GM19035 (cell line): Measurements from ENCODE around the gene DCTN1.

Experiments
- ATAC-seq: cut with Tn5 transposase; IDR thresholded peaks from one replicate; pipeline ENCODE4 v1.9.1; 2021; ENCODE audit not compliant: unreplicated experiment

The DCTN1 gene

GRCh38 chr2:74327627-74328026 is 52.5 kb downstream of the DCTN1 start:
- ATAC-seq: no peak

GRCh38 chr2:74327199-74327598 is 52.9 kb downstream of the DCTN1 start:
- ATAC-seq: no peak

- ATAC-seq: no peak
Observed at GRCh38 chr2:74325815-74326214, 54.3 kb downstream of the DCTN1 start.

GRCh38 chr2:74321737-74322136 is 58.4 kb downstream of the DCTN1 start:
- no peak for ATAC-seq

GRCh38 chr2:74317701-74318100 is 62.4 kb downstream of the DCTN1 start:
- ATAC-seq: no peak

GRCh38 chr2:74316627-74317295 is 63.4 kb downstream of the DCTN1 start:
- no peak for ATAC-seq

- ATAC-seq: no peak
Observed at GRCh38 chr2:74314107-74314506, 66.0 kb downstream of the DCTN1 start.

GRCh38 chr2:74313497-74313896 is 66.6 kb downstream of the DCTN1 start:
- no peak for ATAC-seq

GRCh38 chr2:74312913-74313312 is 67.2 kb downstream of the DCTN1 start:
- ATAC-seq: no peak
